IMR-90 (cell line): ENCODE results near the gene SP8. TPM values are rescaled to one million over a fixed set of nuclear protein-coding genes. Genes with fewer than 3 reads are reported as not detected.

Experiments used
- ATAC-seq: fragments of 200-7000 bp; cut with Tn5 transposase; 2 replicates; pipeline ENCODE4 v1.9.1; 2020; ENCODE audit warnings: low read depth, mild to moderate bottlenecking, moderate library complexity
- BruUV-seq: library from RNA; stranded (reverse); fragments of 400-500 nt; replicated peaks from 2 replicates; lab custom pipeline; 2021; lab: Mats Ljungman, UMichigan
- CTCF ChIA-PET: fragments of 300-600 bp; formaldehyde crosslinking; extraction: SDS; loops from one replicate; lab custom pipeline; 2021; ENCODE audit warnings: antibody characterized with exemption; lab: Yijun Ruan, JAX
- POLR2A ChIA-PET: fragments of 300-600 bp; sonication (Branson Sonifier 250); formaldehyde crosslinking; loops from one replicate; lab custom pipeline; 2022; ENCODE audit warnings: antibody characterized with exemption; ENCODE audit not compliant: unreplicated experiment; lab: Charles Lee
- DNase-seq: peaks from one replicate; pipeline ENCODE4 v3.0.0; 2013
- H2AFZ ChIP-seq: replicated peaks from 2 replicates; pipeline ENCODE3; 2013; ENCODE audit warnings: low read length, mild to moderate bottlenecking; ENCODE audit not compliant: poor library complexity
- H2AK5ac ChIP-seq: 2 replicates; pipeline ENCODE4 v1.6.1; 2013; ENCODE audit warnings: low read depth, low read length, inconsistent platforms
- H2AK9ac ChIP-seq: replicated peaks from 2 replicates; pipeline ENCODE3; 2013; ENCODE audit warnings: mild to moderate bottlenecking, low read depth, low read length, moderate library complexity; ENCODE audit not compliant: poor library complexity
- H2BK120ac ChIP-seq: 2 replicates; pipeline ENCODE4 v1.6.1; 2013; ENCODE audit warnings: low read depth, low read length, inconsistent platforms
- H2BK15ac ChIP-seq: 3 replicates; pipeline ENCODE4 v1.6.1; 2013; ENCODE audit warnings: low read depth, low read length, inconsistent platforms
- H2BK20ac ChIP-seq: 2 replicates; pipeline ENCODE4 v1.6.1; 2013; ENCODE audit warnings: low read depth, mild to moderate bottlenecking, inconsistent platforms, low read length, moderate library complexity
- H2BK5ac ChIP-seq: 2 replicates; pipeline ENCODE4 v1.6.1; 2013; ENCODE audit warnings: mild to moderate bottlenecking, low read depth, low read length, inconsistent platforms; ENCODE audit not compliant: poor library complexity, severe bottlenecking
- H3K14ac ChIP-seq: replicated peaks from 2 replicates; pipeline ENCODE4 v1.6.1; 2013; ENCODE audit warnings: low read depth, low read length, inconsistent platforms
- H3K18ac ChIP-seq: 2 replicates; pipeline ENCODE4 v1.6.1; 2013; ENCODE audit warnings: low read depth, low read length, control low read depth
- H3K23ac ChIP-seq: 2 replicates; pipeline ENCODE4 v1.6.1; 2013; ENCODE audit warnings: low read depth, low read length, inconsistent platforms
- H3K27ac ChIP-seq: 2 replicates; pipeline ENCODE4 v1.5.1; 2013; ENCODE audit warnings: mild to moderate bottlenecking, control low read depth, low read length; ENCODE audit not compliant: insufficient read depth
- H3K27me3 ChIP-seq: 2 replicates; pipeline ENCODE4 v1.6.1; 2013; ENCODE audit warnings: low read length; ENCODE audit not compliant: control insufficient read depth, insufficient read depth
- H3K36me3 ChIP-seq: 2 replicates; pipeline ENCODE4 v1.6.1; 2013; ENCODE audit warnings: low read length, mixed read lengths; ENCODE audit not compliant: control insufficient read depth, insufficient read depth
- H3K4ac ChIP-seq: 2 replicates; pipeline ENCODE4 v1.6.1; 2013; ENCODE audit warnings: low read depth, low read length, inconsistent platforms
- H3K4me1 ChIP-seq: 2 replicates; pipeline ENCODE4 v1.6.1; 2013; ENCODE audit warnings: low read length, mixed read lengths; ENCODE audit not compliant: control insufficient read depth, insufficient read depth
- H3K4me2 ChIP-seq: 2 replicates; pipeline ENCODE4 v1.6.1; 2013; ENCODE audit warnings: low read depth, mild to moderate bottlenecking, control low read depth, low read length, moderate library complexity
- H3K4me3 ChIP-seq: 2 replicates; pipeline ENCODE4 v1.5.1; 2013; ENCODE audit warnings: low read depth, mild to moderate bottlenecking, control low read depth, low read length, moderate library complexity; ENCODE audit not compliant: insufficient read depth
- H3K56ac ChIP-seq: 2 replicates; pipeline ENCODE4 v1.6.1; 2013; ENCODE audit warnings: low read length, inconsistent platforms; ENCODE audit not compliant: insufficient read depth; ENCODE audit errors: extremely low read depth
- H3K79me1 ChIP-seq, 2 experiments: 2 replicates each; pipeline ENCODE4 v1.6.1; 2013; ENCODE audit warnings: low read length in 2 of 2, inconsistent platforms in 1 of 2, low read depth in 1 of 2
- H3K9ac ChIP-seq: 2 replicates; pipeline ENCODE4 v1.6.1; 2013; ENCODE audit warnings: low read depth, low read length, control low read depth
- H3K9me1 ChIP-seq: 2 replicates; pipeline ENCODE4 v1.6.1; 2013; ENCODE audit warnings: low read length, inconsistent platforms; ENCODE audit not compliant: insufficient read depth
- H3K9me3 ChIP-seq: 2 replicates; pipeline ENCODE4 v1.6.1; 2013; ENCODE audit warnings: low read length; ENCODE audit not compliant: control insufficient read depth, insufficient read depth
- H4K20me1 ChIP-seq: 2 replicates; pipeline ENCODE4 v1.6.1; 2013; ENCODE audit warnings: low read length, inconsistent platforms; ENCODE audit not compliant: insufficient read depth
- H4K5ac ChIP-seq: 2 replicates; pipeline ENCODE4 v1.6.1; 2013; ENCODE audit warnings: mild to moderate bottlenecking, low read depth, low read length, control low read depth
- H4K8ac ChIP-seq, 2 experiments: 2 replicates each; pipeline ENCODE4 v1.6.1; 2013; ENCODE audit warnings: low read depth in 2 of 2, low read length in 2 of 2, control low read depth in 1 of 2, inconsistent platforms in 1 of 2
- H4K91ac ChIP-seq: 2 replicates; pipeline ENCODE4 v1.6.1; 2013; ENCODE audit warnings: low read depth, low read length, inconsistent platforms; ENCODE audit not compliant: insufficient read depth
- BHLHE40 ChIP-seq: fragments of 150-350 bp; IDR thresholded peaks from 2 replicates; pipeline ENCODE4 v1.6.1; 2016; ENCODE audit warnings: mild to moderate bottlenecking, low read depth, low read length
- CEBPB ChIP-seq: IDR thresholded peaks from 2 replicates; pipeline ENCODE4 v1.6.1; 2012; ENCODE audit warnings: low read depth, low read length, improper control_type of control experiment
- CHD1 ChIP-seq: IDR thresholded peaks from 2 replicates; pipeline ENCODE4 v1.6.1; 2012; ENCODE audit warnings: low read depth, low read length, improper control_type of control experiment
- CTCF ChIP-seq: conservative IDR thresholded peaks from 2 replicates; pipeline ENCODE4 v1.5.1; 2012; ENCODE audit warnings: mild to moderate bottlenecking, low read depth, low read length, improper control_type of control experiment
- ELK1 ChIP-seq: fragments of 150-350 bp; IDR thresholded peaks from 2 replicates; pipeline ENCODE4 v1.6.1; 2016; ENCODE audit warnings: low read depth, mild to moderate bottlenecking, low read length, moderate library complexity, borderline replicate concordance
- FOS ChIP-seq: fragments of 150-350 bp; IDR thresholded peaks from 2 replicates; pipeline ENCODE4 v1.6.1; 2016; ENCODE audit warnings: low read depth, low read length
- MAFK ChIP-seq: IDR thresholded peaks from 2 replicates; pipeline ENCODE4 v1.6.1; 2012; ENCODE audit warnings: low read depth, low read length, improper control_type of control experiment
- MAZ ChIP-seq: IDR thresholded peaks from 2 replicates; pipeline ENCODE4 v1.6.1; 2012; ENCODE audit warnings: low read depth, mild to moderate bottlenecking, low read length, improper control_type of control experiment, moderate library complexity, borderline replicate concordance
- MXI1 ChIP-seq: IDR thresholded peaks from 2 replicates; pipeline ENCODE4 v1.6.1; 2012; ENCODE audit warnings: low read depth, mild to moderate bottlenecking, low read length, moderate library complexity, borderline replicate concordance
- NFE2L2 ChIP-seq: fragments of 150-350 bp; IDR thresholded peaks from 2 replicates; pipeline ENCODE4 v1.6.1; 2016; ENCODE audit warnings: low read depth, mild to moderate bottlenecking, low read length
- POLR2A ChIP-seq: IDR thresholded peaks from 2 replicates; pipeline ENCODE4 v1.6.1; 2012; ENCODE audit warnings: mild to moderate bottlenecking, low read depth, low read length
- RAD21 ChIP-seq: IDR thresholded peaks from 2 replicates; pipeline ENCODE4 v1.6.1; 2012; ENCODE audit warnings: low read length, improper control_type of control experiment
- RCOR1 ChIP-seq: IDR thresholded peaks from 2 replicates; pipeline ENCODE4 v1.6.1; 2012; ENCODE audit warnings: mild to moderate bottlenecking, low read length, improper control_type of control experiment; ENCODE audit not compliant: insufficient replicate concordance
- RFX5 ChIP-seq: IDR thresholded peaks from 2 replicates; pipeline ENCODE4 v1.8.0; 2012; ENCODE audit warnings: low read depth, mild to moderate bottlenecking, low read length, moderate library complexity
- SMC3 ChIP-seq: fragments of 150-350 bp; IDR thresholded peaks from 2 replicates; pipeline ENCODE4 v1.6.1; 2016; ENCODE audit warnings: low read depth, mild to moderate bottlenecking, antibody characterized with exemption, low read length, moderate library complexity
- USF2 ChIP-seq: fragments of 150-350 bp; IDR thresholded peaks from 2 replicates; pipeline ENCODE4 v1.6.1; 2017; ENCODE audit warnings: mild to moderate bottlenecking, antibody characterized with exemption, low read length, low read depth
- whole genome bisulfite sequencing, 2 experiments: methylation state at CpG; one replicate each; pipeline versions ENCODE4 v1.1.5 to v1.1.7; 2013; ENCODE audit warnings: missing lambda C conversion rate in 2 of 2; ENCODE audit not compliant: insufficient read length in 1 of 2; ENCODE audit errors: extremely low coverage in 2 of 2; 5-methylcytosine and 5-hydroxymethylcytosine counted together
- dilution Hi-C: fragments of 300-500 bp; cut with HindIII; formaldehyde crosslinking; loops from one replicate; pipeline ENCODE4 v1.14.3; 2018; ENCODE audit warnings: low sequenced_read_pairs; ENCODE audit not compliant: unreplicated experiment
- in situ Hi-C: fragments of 300-500 bp; cut with MboI; formaldehyde crosslinking; loops from 3 replicates; pipeline ENCODE4 v1.14.3; 2019; ENCODE audit warnings: low sequenced_read_pairs, inconsistent platforms, mixed read lengths
- intact Hi-C: fragments of 100-400 bp; cut with micrococcal nuclease; formaldehyde crosslinking; loops from 2 replicates; pipeline ENCODE4 v1.10.0; 2022
- polyA plus RNA-seq, 3 experiments: library from polyadenylated mRNA; depleted of rRNA; stranded (reverse); fragments of >200 nt; gene quantifications; 2 replicates each; pipeline ENCODE4 v1.2.3, GENCODE V29; 2012; ENCODE audit warnings: low replicate concordance in 1 of 3
- total RNA-seq: library from RNA; depleted of rRNA; stranded (reverse); fragments of >200 nt; gene quantifications from 2 replicates; pipeline ENCODE4 v1.2.3, GENCODE V29; 2012

Gene SP8
- total and polyA plus RNA-seq, 2 of the 4 experiments (the other 2 are of a cell fraction), result not detected

GRCh38 chr7:20744954-20745446, 41.7 kb downstream of the SP8 start:
- no TSS peak for BruUV-seq
- POLR2A ChIA-PET, result no interaction called here

More at GRCh38 chr7:20744954-20745446, 41.7 kb downstream of the SP8 start:
- dilution Hi-C loops, result no loop called here
- CTCF ChIA-PET, result no interaction called here
- Histone ChIP-seq H2AFZ (no peak overlapping the region), H3K9me1 (no peaks in the 10 kb centered on the region), H3K9ac (no peak overlapping the region), H3K4ac (no peak overlapping the region), H2BK15ac (no peak overlapping the region), H3K27ac (no peak overlapping the region), H4K8ac (no peak overlapping the region), H3K36me3 (no peaks in the 10 kb centered on the region), H2AK5ac (no peak overlapping the region), H3K9me3 (peaks cover 9% of the 10 kb centered on the region; the same call in 1 of the 2 replicates), H2AK9ac (no peak overlapping the region), H2BK5ac (no peak overlapping the region), H3K79me1 (no peaks in the 10 kb centered on the region), H4K20me1 (no peaks in the 10 kb centered on the region), H4K5ac (no peak overlapping the region), H3K23ac (no peak overlapping the region), H3K27me3 (no peaks in the 10 kb centered on the region), H3K4me2 (no peak overlapping the region), H3K4me1 (no peaks in the 10 kb centered on the region), H3K56ac (no peak overlapping the region), H3K4me3 (no peak overlapping the region), H2BK120ac (no peak overlapping the region), H3K18ac (no peak overlapping the region), H2BK20ac (no peak overlapping the region), H3K14ac (no peak overlapping the region), H4K91ac (no peak overlapping the region)
- in situ Hi-C loops, result no loop called here
- intact Hi-C loops, result no loop called here
- no CpG with 5 or more reads among the region's 7 CpGs for WGBS, 2 experiments
- no peak for TF ChIP-seq SMC3
- TF ChIP-seq BHLHE40, result no peak
- no peak for TF ChIP-seq CTCF
- no peak for TF ChIP-seq USF2
- TF ChIP-seq MAFK, result no peak
- no peak for TF ChIP-seq RAD21
- TF ChIP-seq RCOR1, result no peak
- TF ChIP-seq MAZ, result no peak
- no peak for TF ChIP-seq FOS
- no peak for TF ChIP-seq POLR2A
- no peak for TF ChIP-seq RFX5
- no peak for TF ChIP-seq MXI1
- TF ChIP-seq ELK1, result no peak
- TF ChIP-seq CEBPB, result no peak
- TF ChIP-seq NFE2L2, result no peak
- TF ChIP-seq CHD1, result no peak
- ATAC-seq (no peak), DNase-seq (no peak)
